SJCRH30 (cell line): ENCODE results near the gene ZKSCAN3. TPM values are rescaled to one million over a fixed set of nuclear protein-coding genes. Genes with fewer than 3 reads are reported as not detected.

ENCODE experiments used
- DNase-seq, 2 experiments: peaks; one replicate each; pipeline ENCODE4 v3.0.0-alpha.2; 2015 to 2020
- H3K27ac ChIP-seq: fragments of 250-450 bp; sonication (Bioruptor Pico); 2 replicates; pipeline ENCODE4 v1.5.1; 2020; ENCODE audit warnings: mild to moderate bottlenecking, moderate library complexity
- H3K27me3 ChIP-seq: fragments of 250-450 bp; sonication (Bioruptor Pico); 2 replicates; pipeline ENCODE4 v1.5.1; 2020; ENCODE audit warnings: mild to moderate bottlenecking, moderate library complexity
- H3K36me3 ChIP-seq: fragments of 250-450 bp; sonication (Bioruptor Pico); 2 replicates; pipeline ENCODE4 v1.5.1; 2020; ENCODE audit warnings: mild to moderate bottlenecking, moderate library complexity
- H3K4me1 ChIP-seq: fragments of 250-450 bp; sonication (Bioruptor Pico); 2 replicates; pipeline ENCODE4 v1.5.1; 2020; ENCODE audit warnings: mild to moderate bottlenecking, moderate library complexity
- H3K4me3 ChIP-seq: fragments of 250-450 bp; sonication (Bioruptor Pico); 2 replicates; pipeline ENCODE4 v1.5.1; 2020; ENCODE audit warnings: mild to moderate bottlenecking, moderate library complexity
- H3K9me3 ChIP-seq: fragments of 250-450 bp; sonication (Bioruptor Pico); replicated peaks from 2 replicates; pipeline ENCODE4 v1.5.1; 2020; ENCODE audit warnings: mild to moderate bottlenecking, moderate library complexity
- total RNA-seq: library from RNA; depleted of rRNA; stranded (reverse); fragments of >200 nt; shearing (Covaris generic); gene quantifications from 2 replicates; pipeline ENCODE4 v1.2.3, GENCODE V29; 2014

Gene ZKSCAN3
- total RNA-seq, 1 experiment from 2014 or later = 4.6 TPM

DNA sequence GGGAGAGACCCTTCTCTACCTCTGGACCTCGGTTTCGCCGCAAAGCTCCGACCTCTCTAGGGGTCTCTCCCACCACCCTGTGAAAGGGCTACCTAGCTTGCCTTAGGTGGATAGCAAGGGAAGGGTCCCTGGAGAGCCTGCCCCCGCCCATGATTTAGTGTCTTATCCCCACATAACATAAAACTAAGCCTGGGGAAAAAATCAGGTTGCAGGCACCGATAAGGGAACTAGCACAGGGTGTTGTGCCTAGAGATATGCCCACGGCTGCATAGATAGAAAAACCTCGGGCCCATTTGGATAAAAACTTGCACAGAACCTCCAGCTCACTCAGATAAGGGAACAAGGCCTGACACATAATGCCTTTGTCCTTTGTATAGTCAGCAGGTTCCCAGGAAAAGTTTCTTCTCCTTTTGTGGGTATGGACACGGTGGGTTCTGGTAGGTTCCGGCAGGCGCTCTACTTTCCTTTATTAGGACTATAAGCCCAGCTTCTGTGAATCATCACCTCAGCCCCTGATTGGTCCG, 14.6 kb upstream of the ZKSCAN3 start:
- H3K4me1 ChIP-seq = peaks cover 7% of the 10 kb centered on the region; the same call in 1 of the 2 replicates
- peak overlapping the region; percentile 68 for H3K4me3 ChIP-seq
- no peaks in the 10 kb centered on the region for H3K27me3 ChIP-seq
- H3K9me3 ChIP-seq = no peaks in the 10 kb centered on the region
- no peak for DNase-seq
- no peaks in the 10 kb centered on the region for H3K36me3 ChIP-seq
- peak overlapping the region; percentile 95 for H3K27ac ChIP-seq

DNA sequence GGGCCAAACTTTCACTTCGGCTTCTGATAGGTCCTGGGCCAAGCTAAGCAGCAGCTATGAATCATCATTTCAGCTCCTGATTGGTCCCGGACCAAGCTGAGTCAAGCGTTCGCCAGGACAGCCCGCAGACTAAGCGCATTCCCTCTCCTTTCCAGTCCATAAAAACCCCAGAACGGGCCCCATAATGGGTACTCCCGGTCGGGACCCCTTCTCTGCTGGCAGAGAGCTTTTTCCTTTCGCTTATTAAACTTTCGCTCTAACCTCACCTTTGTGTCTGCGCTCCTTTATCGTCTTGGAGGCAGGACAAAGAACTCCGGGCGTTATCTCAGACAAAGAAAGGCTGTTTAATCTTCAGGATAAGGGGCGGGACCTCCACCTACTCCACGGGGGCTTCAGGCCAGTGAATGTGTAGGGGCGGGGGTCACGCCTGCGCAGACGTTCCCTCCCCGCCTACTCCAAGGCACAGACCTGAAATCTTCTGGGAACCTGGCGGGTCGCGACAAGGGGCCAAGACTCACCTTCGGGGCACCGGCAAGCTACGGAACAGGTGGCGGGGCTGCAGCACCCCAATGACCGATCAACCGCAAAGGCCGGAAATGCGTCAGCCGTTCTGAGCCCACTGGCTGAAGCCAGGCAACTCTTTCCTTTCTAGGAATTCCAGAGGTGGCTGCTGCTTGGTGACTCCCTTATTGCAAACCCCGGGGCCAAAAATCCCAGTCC, 14.0 kb upstream of the ZKSCAN3 start, which contains the start of gene ZSCAN31:
ZSCAN31 (minus strand) TSS at position 585 of the 720 bp plus-strand sequence. CDS start 6,465 bp downstream, outside the sequence.
- Histone ChIP-seq H3K4me1 (peaks cover 7% of the 10 kb centered on the region; the same call in 1 of the 2 replicates), H3K9me3 (no peaks in the 10 kb centered on the region), H3K27me3 (no peaks in the 10 kb centered on the region), H3K4me3 (peak within 1 kb of the TSS; percentile 68), H3K36me3 (no peaks in the 10 kb centered on the region), H3K27ac (peak within 1 kb of the TSS; percentile 95)
- peak; percentile 95 to 98 for DNase-seq

DNA sequence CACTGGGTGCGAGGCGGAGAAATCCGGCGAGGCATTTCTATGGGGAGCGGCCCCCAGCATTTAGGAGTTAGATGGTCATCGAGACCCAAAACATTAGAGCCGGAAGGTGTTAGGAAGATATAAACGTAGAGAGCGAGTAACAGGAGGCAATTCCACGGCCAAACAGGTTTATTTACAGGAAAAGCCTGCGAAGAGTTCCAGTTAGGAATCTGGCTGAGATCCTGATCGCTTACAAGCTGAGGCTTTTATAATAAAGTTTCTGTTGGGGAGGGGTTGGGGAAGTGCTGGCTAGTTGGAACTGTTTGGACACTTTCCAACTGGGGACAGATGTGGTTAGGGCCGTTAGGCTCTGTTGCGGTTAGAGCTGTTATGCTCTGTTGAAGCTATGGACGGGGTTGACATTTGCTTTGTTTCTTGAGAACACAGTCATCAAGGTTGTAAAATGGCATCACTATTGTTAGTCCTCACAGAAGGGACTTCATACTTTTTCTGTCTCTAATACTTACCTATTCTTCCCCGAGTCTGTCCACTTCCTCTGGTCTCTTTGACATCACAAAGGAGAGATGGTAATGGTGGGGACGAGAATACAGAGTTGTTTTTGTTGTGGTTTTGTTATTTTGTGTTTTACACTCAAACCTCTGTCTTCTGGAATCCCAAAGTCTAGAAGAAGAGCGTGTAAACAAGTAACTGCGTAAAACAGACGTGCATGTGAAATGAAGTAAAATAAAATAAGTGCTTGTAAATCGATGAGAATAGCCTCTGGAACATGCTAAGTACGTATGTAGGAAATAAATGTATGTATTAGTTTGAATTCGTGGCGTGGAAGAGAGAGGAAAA, 13.2 kb upstream of the ZKSCAN3 start:
- peak overlapping the region; percentile 68 for H3K4me3 ChIP-seq
- no peaks in the 10 kb centered on the region for H3K27me3 ChIP-seq
- H3K27ac ChIP-seq = peak overlapping the region; percentile 95
- H3K4me1 ChIP-seq = peaks cover 7% of the 10 kb centered on the region; the same call in 1 of the 2 replicates
- H3K9me3 ChIP-seq = no peaks in the 10 kb centered on the region
- DNase-seq = peak; percentile 64 to 82
- H3K36me3 ChIP-seq = no peaks in the 10 kb centered on the region

DNA sequence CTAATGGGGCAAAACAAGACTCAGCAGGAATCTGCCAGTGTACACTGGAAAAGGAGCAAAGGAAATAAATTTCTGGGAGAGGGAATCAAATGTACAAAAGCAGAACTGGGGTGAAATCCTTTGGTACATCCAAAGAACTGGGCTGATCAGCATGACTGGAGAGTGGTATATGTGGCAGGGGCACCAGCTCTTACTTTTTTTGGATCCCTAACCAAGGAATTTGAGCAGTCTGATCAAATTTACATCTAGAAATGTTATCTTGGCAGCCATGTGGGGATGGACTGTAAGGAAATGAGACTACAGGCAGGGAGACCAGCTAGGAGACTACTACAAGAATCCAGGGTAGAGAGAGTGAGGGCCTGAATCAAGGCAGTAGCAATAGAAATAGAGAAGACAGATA, 12.6 kb upstream of the ZKSCAN3 start:
- no peaks in the 10 kb centered on the region for H3K27me3 ChIP-seq
- peak overlapping the region; percentile 95 for H3K27ac ChIP-seq
- H3K36me3 ChIP-seq = no peaks in the 10 kb centered on the region
- no peaks in the 10 kb centered on the region for H3K9me3 ChIP-seq
- DNase-seq = peak in 1 of 2 experiments; percentile 8
- H3K4me1 ChIP-seq = peaks cover 7% of the 10 kb centered on the region; the same call in 1 of the 2 replicates
- H3K4me3 ChIP-seq = peak overlapping the region; percentile 68

DNA sequence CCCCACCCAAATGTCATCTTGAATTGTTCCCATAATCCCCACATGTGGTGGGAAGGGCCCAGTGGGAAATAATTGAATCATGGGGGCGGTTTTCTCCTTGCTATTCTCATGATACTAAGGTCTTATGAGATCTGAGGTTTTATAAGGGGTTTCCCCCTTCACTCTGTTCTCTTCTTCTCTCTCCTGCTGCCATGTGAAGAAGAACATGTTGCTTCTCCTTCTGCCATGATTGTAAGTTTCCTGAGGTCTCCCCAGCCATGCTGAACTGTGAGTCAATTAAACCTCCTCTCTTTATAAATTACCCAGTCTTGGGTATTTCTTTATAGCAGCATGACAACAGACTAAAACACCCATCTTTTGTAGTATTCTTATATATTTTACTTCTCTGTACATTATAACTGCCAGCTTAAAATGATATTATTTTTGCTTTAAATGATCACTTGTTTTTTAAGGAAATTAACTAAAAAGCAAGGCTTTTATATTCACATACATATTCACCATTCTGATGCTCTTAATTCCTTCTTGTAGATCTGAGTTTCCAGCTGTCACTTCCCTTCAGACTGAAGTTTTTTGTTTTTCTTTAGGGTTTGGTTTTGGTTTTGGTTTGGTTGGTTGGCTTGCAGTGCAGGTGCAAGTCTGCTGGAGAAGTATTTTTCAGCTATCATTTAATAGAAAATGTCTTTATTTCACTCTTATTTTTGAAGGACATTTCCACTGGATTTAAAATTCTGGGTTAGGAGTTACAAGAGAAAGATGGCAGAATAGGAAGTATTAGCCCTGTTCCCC, 9.2 kb upstream of the ZKSCAN3 start:
- Histone ChIP-seq H3K36me3 (no peaks in the 10 kb centered on the region), H3K4me3 (no peak overlapping the region), H3K27me3 (no peaks in the 10 kb centered on the region), H3K27ac (no peak overlapping the region), H3K9me3 (no peaks in the 10 kb centered on the region), H3K4me1 (peaks cover 7% of the 10 kb centered on the region; the same call in 1 of the 2 replicates)
- no peak for DNase-seq

DNA sequence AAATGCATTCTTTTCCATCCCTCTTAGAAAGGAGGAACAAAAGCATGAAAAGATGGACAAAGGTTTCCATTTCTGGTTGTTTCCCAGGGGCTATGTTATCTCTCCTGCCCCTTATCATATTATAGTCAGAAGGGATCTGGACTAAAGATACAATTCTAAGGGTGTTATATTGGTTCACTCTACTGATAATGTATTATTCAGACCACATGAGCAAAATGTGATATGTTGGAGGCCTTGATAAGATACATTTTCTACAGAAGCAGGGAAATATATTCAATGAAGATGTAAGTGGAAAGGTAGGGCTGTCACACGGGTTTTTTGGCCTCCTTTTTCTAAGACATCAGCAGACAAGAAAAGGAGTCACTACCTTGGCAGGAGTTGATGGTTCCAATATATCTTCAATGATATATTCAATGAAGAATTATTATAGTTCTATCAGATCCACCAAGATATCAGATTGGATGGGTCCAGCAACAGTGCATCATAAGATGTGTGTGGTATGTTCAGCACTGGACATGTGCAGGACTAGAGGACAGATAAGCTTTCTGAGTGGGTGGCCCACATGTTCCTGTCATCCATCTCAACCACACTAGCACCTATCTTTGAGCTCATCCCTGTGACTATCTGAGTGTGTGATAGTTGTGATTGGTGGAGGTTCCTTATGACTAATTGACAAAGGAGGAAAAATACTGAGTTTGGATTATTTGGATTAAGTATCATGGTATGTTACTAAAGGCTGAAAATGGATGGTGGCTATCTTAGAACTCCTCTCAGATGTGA, 5.7 kb upstream of the ZKSCAN3 start:
- no peak overlapping the region for H3K4me3 ChIP-seq
- H3K36me3 ChIP-seq = no peaks in the 10 kb centered on the region
- H3K27me3 ChIP-seq = no peaks in the 10 kb centered on the region
- H3K4me1 ChIP-seq = no peaks in the 10 kb centered on the region
- no peak for DNase-seq
- no peak overlapping the region for H3K27ac ChIP-seq
- no peaks in the 10 kb centered on the region for H3K9me3 ChIP-seq

DNA sequence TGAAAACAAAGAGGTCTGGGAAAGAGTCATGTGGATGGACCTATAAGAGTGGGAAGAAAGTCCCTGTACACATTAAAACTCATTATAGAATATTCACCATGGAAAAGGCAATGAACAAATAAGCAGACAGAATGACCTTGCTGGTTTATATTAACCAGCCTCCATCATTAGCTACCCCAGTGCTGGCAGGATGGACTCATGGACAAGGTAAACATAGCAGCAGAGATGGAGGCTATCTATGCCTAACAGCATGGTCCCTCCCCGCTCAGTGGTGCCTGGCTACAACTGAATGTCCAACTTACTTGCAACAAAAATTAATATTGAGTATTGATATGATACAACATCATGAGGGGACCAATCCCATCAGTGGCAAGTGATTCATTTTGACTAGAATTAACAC, 4.5 kb upstream of the ZKSCAN3 start:
- Histone ChIP-seq H3K27ac (no peak overlapping the region), H3K36me3 (no peaks in the 10 kb centered on the region), H3K4me1 (no peaks in the 10 kb centered on the region), H3K4me3 (no peak overlapping the region), H3K27me3 (no peaks in the 10 kb centered on the region), H3K9me3 (no peaks in the 10 kb centered on the region)
- DNase-seq = no peak

DNA sequence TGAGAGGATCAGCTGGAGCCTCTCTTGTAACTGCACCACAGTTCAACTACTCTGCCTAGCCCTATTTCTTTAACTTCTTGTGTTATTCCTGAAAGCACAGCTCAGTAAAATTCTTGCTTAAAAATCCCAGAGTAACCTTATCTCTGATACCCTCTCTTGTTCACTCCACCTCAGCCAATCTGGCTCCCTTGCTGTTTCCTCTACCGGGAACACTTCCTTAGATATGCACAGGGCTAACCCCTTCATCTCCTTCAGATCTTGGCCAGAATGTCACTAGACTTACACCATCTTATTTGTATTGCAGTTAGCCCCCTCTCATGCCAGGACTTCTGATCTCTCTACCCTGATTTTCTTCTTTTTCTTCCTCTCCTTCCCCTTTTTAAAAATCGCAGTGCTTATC, 2.6 kb upstream of the ZKSCAN3 start:
- no peaks in the 10 kb centered on the region for H3K36me3 ChIP-seq
- no peak overlapping the region for H3K27ac ChIP-seq
- no peak for DNase-seq
- no peaks in the 10 kb centered on the region for H3K4me1 ChIP-seq
- no peaks in the 10 kb centered on the region for H3K9me3 ChIP-seq
- no peaks in the 10 kb centered on the region for H3K27me3 ChIP-seq
- H3K4me3 ChIP-seq = no peak overlapping the region

DNA sequence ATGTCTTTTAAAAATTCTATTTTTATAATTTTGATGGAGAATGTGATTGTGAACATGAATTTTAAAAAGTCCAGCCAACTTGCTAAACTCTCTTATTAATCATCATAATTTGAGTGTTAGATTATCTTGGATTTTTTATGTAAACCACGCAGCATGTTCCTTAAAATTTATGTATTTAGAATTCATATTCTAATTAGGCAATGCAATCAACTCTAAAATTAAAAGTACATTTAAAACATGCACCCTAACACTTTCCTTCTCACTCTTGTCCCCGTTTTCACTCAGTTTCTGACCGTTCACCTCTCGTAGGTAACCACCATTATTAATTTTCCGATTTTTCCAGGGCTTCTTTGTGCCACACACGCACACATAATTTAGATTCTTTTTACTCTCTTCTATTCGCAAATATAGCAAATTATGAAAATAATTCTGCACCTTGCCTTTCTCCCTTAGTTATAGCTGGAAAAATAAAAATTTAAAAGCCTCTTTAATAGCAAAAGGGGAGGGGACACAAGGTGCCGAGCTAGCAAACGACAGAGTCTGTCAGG, 329 bp upstream of the ZKSCAN3 start:
- Histone ChIP-seq H3K36me3 (no peaks in the 10 kb centered on the region), H3K4me3 (peak overlapping the region; percentile 72), H3K4me1 (no peaks in the 10 kb centered on the region), H3K9me3 (no peaks in the 10 kb centered on the region), H3K27me3 (no peaks in the 10 kb centered on the region), H3K27ac (peak overlapping the region; percentile 38; the same call in 1 of the 2 replicates)
- DNase-seq = no peak

DNA sequence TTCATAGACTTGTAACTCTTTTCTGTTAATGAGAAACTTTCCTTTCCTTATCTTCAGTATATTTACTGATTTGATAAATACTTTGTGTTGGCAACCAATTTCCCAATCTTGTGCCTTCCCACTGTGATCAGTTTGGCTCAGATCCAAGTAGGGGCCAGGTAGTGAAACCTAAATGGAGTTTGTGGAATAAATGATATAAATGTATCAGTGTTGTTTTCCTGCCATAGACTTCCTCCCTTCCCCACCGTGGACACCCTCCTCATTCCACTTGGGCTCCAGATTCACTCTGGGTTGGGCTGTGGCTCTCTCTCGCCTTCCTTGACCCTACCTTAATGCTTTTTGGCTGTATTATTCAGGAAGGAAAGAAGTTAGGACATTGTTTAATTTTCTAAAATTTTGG, 1.3 kb downstream of the ZKSCAN3 start:
- no peak overlapping the region for H3K27ac ChIP-seq
- H3K4me1 ChIP-seq = no peaks in the 10 kb centered on the region
- H3K9me3 ChIP-seq = no peaks in the 10 kb centered on the region
- H3K36me3 ChIP-seq = no peaks in the 10 kb centered on the region
- DNase-seq = no peak
- H3K4me3 ChIP-seq = no peak overlapping the region; the same call in 1 of the 2 replicates
- H3K27me3 ChIP-seq = no peaks in the 10 kb centered on the region

DNA sequence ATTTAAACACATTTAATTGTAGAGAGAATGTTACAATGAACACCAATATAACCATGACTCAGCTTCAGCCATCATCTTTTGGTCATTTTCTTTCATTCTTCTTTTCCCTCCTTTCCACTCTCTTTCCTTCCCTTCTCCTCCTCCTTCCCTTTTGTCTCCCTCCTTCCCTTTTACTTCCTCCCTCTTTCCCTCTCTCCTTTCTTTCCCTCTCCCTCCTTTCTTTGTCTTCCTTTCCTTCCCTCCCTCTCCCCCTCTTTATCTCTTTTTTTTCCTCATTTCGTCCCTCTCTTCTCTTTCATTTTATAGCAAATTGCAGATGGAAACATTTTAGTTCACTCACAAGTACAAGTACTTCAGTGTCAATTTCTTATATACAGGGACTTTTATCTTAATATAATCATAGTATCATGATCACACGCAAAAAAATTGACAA, 1.8 kb downstream of the ZKSCAN3 start:
- Histone ChIP-seq H3K4me3 (no peak overlapping the region), H3K27me3 (no peaks in the 10 kb centered on the region), H3K27ac (no peak overlapping the region), H3K4me1 (no peaks in the 10 kb centered on the region), H3K36me3 (no peaks in the 10 kb centered on the region), H3K9me3 (no peaks in the 10 kb centered on the region)
- DNase-seq = no peak

DNA sequence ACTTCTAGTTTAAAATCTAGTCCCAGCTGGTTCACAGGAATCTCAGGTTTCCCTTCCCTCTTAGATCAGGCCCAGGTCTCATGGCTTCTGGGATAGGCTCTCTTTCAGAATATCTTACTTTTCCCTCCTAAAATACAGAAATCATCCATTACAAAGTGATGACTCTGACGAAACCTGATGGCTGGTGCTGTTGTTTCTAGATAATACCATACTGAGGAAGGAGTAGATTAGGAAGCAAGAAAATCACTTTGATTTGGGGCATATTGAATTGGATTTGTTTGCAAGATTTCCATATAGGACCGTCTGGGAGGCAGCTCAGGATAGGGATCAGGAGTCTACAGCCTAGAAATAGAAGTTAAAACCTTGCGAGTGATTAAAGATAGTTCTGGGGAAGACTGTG, 3.6 kb downstream of the ZKSCAN3 start:
- H3K4me1 ChIP-seq = no peaks in the 10 kb centered on the region
- H3K36me3 ChIP-seq = no peaks in the 10 kb centered on the region
- no peak overlapping the region for H3K27ac ChIP-seq
- no peak overlapping the region for H3K4me3 ChIP-seq
- no peaks in the 10 kb centered on the region for H3K9me3 ChIP-seq
- H3K27me3 ChIP-seq = no peaks in the 10 kb centered on the region
- DNase-seq = no peak

DNA sequence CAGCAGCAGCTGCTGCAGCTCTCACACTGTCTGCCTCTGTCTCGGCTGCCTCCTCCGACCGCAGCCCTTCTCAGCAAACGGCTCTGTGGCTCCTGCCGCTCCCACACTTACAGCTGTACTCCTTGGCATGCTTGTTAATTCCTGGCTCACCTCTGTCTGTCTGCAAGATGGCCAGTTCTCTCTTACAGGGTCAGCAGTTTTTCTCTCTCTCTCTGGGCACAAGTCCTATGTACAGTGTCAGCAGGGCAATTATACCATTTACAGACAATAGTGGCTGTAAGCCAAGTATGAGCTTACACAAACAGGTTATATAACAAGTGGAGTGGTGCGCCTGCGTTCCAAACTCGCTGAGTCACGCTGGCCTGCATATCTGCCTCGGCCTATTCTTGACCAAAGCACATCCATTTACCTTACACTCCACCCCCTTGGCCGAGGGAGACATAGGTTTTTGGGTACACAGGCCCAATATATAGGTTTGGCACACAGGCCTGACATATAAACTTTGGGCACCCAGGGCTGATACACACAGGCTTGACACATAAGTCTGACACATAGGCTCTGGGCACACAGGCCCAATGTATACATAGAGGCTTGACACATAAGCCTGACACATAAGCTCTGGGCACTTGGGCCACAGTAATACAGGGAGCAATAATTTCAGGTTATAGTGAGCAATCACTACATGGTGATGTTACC, 4.4 kb downstream of the ZKSCAN3 start:
- no peaks in the 10 kb centered on the region for H3K4me1 ChIP-seq

More for the DNA sequence above, 4.4 kb downstream of the ZKSCAN3 start:
- Histone ChIP-seq H3K27me3 (no peaks in the 10 kb centered on the region), H3K36me3 (no peaks in the 10 kb centered on the region), H3K27ac (no peak overlapping the region), H3K9me3 (no peaks in the 10 kb centered on the region), H3K4me3 (no peak overlapping the region)
- no peak for DNase-seq
